Mammary microvascular endothelial cell (primary cell): ENCODE results near the gene DUSP2. TPM values are rescaled to one million over a fixed set of nuclear protein-coding genes. Genes with fewer than 3 reads are reported as not detected.

Experiments used
- total RNA-seq: library from RNA; depleted of rRNA; stranded (reverse); fragments of >200 nt; gene quantifications from 2 replicates; pipeline ENCODE4 v1.2.3, GENCODE V29; 2015

DUSP2 gene
- 0.07 and 0.74 TPM in 2 replicates for total RNA-seq

GRCh38 chr2:96145036-96145847, at the start of gene DUSP2:
TSS of gene DUSP2 (minus strand) at chr2:96145440. CDS start at chr2:96145354, 86 bp downstream.

GRCh38 chr2:96138179-96139145, 6.8 kb downstream of the DUSP2 start, which contains the start of gene ASTL:
TSS of gene ASTL (minus strand) at chr2:96138502. CDS start at chr2:96138436, 66 bp downstream.

GRCh38 chr2:96116424-96116878, 28.8 kb downstream of the DUSP2 start, which contains the start of gene ADRA2B:
TSS of gene ADRA2B (minus strand) at chr2:96116571. CDS start at chr2:96116149, 422 bp downstream.

Other genes starting within 250 kb of the DUSP2 start
- gene ANKRD36C, start 153.6 kb downstream of the DUSP2 start, total RNA-seq: 7.9 and 9.8 TPM in 2 replicates
- gene GPAT2, start 110.5 kb downstream of the DUSP2 start, total RNA-seq: 7.6 and 8.3 TPM in 2 replicates
- not detected in 2 replicates for gene ADRA2B, start 28.9 kb downstream of the DUSP2 start, total RNA-seq
- gene ASTL, start 6.9 kb downstream of the DUSP2 start, total RNA-seq: not detected in 2 replicates
- 113 and 123 TPM in 2 replicates for gene STARD7, start 63.4 kb upstream of the DUSP2 start, total RNA-seq
- 30.7 and 35.7 TPM in 2 replicates for gene TMEM127, start 120.6 kb upstream of the DUSP2 start, total RNA-seq
- gene CIAO1, start 120.8 kb upstream of the DUSP2 start, total RNA-seq: 91.0 and 92.4 TPM in 2 replicates
- 83.0 and 83.8 TPM in 2 replicates for gene SNRNP200, start 160.1 kb upstream of the DUSP2 start, total RNA-seq
- gene ITPRIPL1, start 179.9 kb upstream of the DUSP2 start, total RNA-seq: 3.2 and 4.1 TPM in 2 replicates
- gene NCAPH, start 190.3 kb upstream of the DUSP2 start, total RNA-seq: 32.5 and 47.8 TPM in 2 replicates